Measurements from ENCODE around the gene HDAC4.
A peak's percentile ranks its signal among the peaks of the same experiment; 100 is the strongest.

- no peak for TF ChIP-seq POU5F1 (IDR thresholded peaks at IDR 0.05; ENCODE audit: borderline replicate concordance, low read depth, low read length, partially characterized antibody)
- TF ChIP-seq BRCA1 (IDR thresholded peaks at IDR 0.05) = no peak
- TF ChIP-seq BRCA1 (CRISPR knock-in tag; IDR thresholded peaks at IDR 0.05) = no peak
- no peak for TF ChIP-seq SMAD1 (IDR thresholded peaks at IDR 0.05; ENCODE audit: low read depth, low read length, partially characterized antibody)
- TF ChIP-seq TGIF2 (CRISPR knock-in tag; IDR thresholded peaks at IDR 0.05) = no peak
- TF ChIP-seq ATF3 (IDR thresholded peaks at IDR 0.05) = no peak
- TF ChIP-seq ATF3 (CRISPR knock-in tag; conservative IDR thresholded peaks at IDR 0.05) = no peak
- no peak for TF ChIP-seq CEBPZ (IDR thresholded peaks at IDR 0.05; ENCODE audit: borderline replicate concordance, low read depth, low read length)
- TF ChIP-seq SRF (CRISPR knock-in tag; IDR thresholded peaks at IDR 0.05) = no peak
- no peak for TF ChIP-seq E2F8 (IDR thresholded peaks at IDR 0.05; ENCODE audit: low read depth, partially characterized antibody)
- TF ChIP-seq CTCF (IDR thresholded peaks at IDR 0.05 in 2 of 3, conservative IDR thresholded peaks at IDR 0.05 in 1 of 3; ENCODE audit: insufficient read depth in 2 of 3, low read depth in 1 of 3, low read length in 3 of 3) = no peak
- TF ChIP-seq SMAD4 (CRISPR knock-in tag; conservative IDR thresholded peaks at IDR 0.05) = 0 out of 2 replicates have a peak, but pooled peaks have one; percentile 24
- TF ChIP-seq ZNF217 (CRISPR knock-in tag; IDR thresholded peaks at IDR 0.05) = no peak
These were observed 81.8 kb downstream of the HDAC4 start for GRCh38 chr2:239318790-239319661.
